Type B pancreatic cell (in vitro differentiated cells): Measurements from ENCODE around the gene ZMYND12. TPM values are rescaled to one million over a fixed set of nuclear protein-coding genes. Genes with fewer than 3 reads are reported as not detected.
A peak's percentile ranks its signal among the peaks of the same experiment; 100 is the strongest.
"Not testable (repeated sequence)": the region's sequence is repeated elsewhere in the genome, so short reads cannot be mapped to it uniquely, and the experiment has no call there.

Source experiments
- DNase-seq: peaks from one replicate; pipeline ENCODE4 v3.0.0; 2021; ENCODE audit warnings: mixed read lengths; ENCODE audit not compliant: unreplicated experiment; ENCODE audit errors: extremely low spot score
- H3K27ac Mint-ChIP-seq: 2 replicates; pipeline ENCODE4 v1.8.0; 2021; ENCODE audit warnings: mild to moderate bottlenecking, mixed read lengths
- H3K27me3 Mint-ChIP-seq: 2 replicates; pipeline ENCODE4 v1.8.0; 2021; ENCODE audit warnings: mixed read lengths
- H3K36me3 Mint-ChIP-seq: 2 replicates; pipeline ENCODE4 v1.8.0; 2021; ENCODE audit warnings: mixed read lengths
- H3K4me1 Mint-ChIP-seq: one replicate; pipeline ENCODE4 v1.8.0; 2021; ENCODE audit warnings: mixed read lengths; ENCODE audit not compliant: unreplicated experiment
- H3K4me3 Mint-ChIP-seq: 2 replicates; pipeline ENCODE4 v1.8.0; 2021; ENCODE audit warnings: mild to moderate bottlenecking, mixed read lengths
- H3K9me3 Mint-ChIP-seq: 2 replicates; pipeline ENCODE4 v1.8.0; 2021; ENCODE audit warnings: mixed read lengths
- CTCF ChIP-seq: fragments of 200-600 bp; sonication (generic); conservative IDR thresholded peaks from 2 replicates; pipeline ENCODE4 v1.5.0; 2021; ENCODE audit warnings: antibody characterized with exemption, mild to moderate bottlenecking
- total RNA-seq: library from RNA; stranded (reverse); gene quantifications from 2 replicates; pipeline ENCODE4 v1.2.1, GENCODE V29; 2021; ENCODE audit warnings: low replicate concordance

The ZMYND12 gene
- total RNA-seq, 1 donor from 2014 or later, result 1.5 TPM

GRCh38 chr1:42482635-42483153 lies 26.9 kb upstream of the ZMYND12 start:
- Mint-ChIP-seq H3K4me1 (no peaks in the 10 kb centered on the region), H3K27me3 (no peaks in the 10 kb centered on the region), H3K4me3 (no peak overlapping the region), H3K9me3 (no peaks in the 10 kb centered on the region), H3K36me3 (peaks cover 11% of the 10 kb centered on the region), H3K27ac (no peak overlapping the region)
- no peak for TF ChIP-seq CTCF
- no peak for DNase-seq

- Mint-ChIP-seq H3K27me3 (no peaks in the 10 kb centered on the region), H3K4me1 (no peaks in the 10 kb centered on the region), H3K9me3 (no peaks in the 10 kb centered on the region), H3K27ac (no peak overlapping the region), H3K4me3 (no peak overlapping the region), H3K36me3 (peaks cover 11% of the 10 kb centered on the region)
- no peak for TF ChIP-seq CTCF
- no peak for DNase-seq
These were observed 25.1 kb upstream of the ZMYND12 start for GRCh38 chr1:42480921-42481320.

- Mint-ChIP-seq H3K9me3 (no peaks in the 10 kb centered on the region), H3K27ac (no peak overlapping the region), H3K4me3 (no peak overlapping the region), H3K4me1 (no peaks in the 10 kb centered on the region), H3K27me3 (no peaks in the 10 kb centered on the region), H3K36me3 (peaks cover 11% of the 10 kb centered on the region)
- peak; percentile 50 for TF ChIP-seq CTCF
- no peak for DNase-seq
These were observed 23.8 kb upstream of the ZMYND12 start for GRCh38 chr1:42479621-42480020.

- peaks cover 9% of the 10 kb centered on the region for H3K36me3 Mint-ChIP-seq
- no peaks in the 10 kb centered on the region for H3K4me1 Mint-ChIP-seq
- H3K4me3 Mint-ChIP-seq, result no peak overlapping the region
- no peak overlapping the region for H3K27ac Mint-ChIP-seq
- no peak for TF ChIP-seq CTCF
- no peaks in the 10 kb centered on the region for H3K27me3 Mint-ChIP-seq
- H3K9me3 Mint-ChIP-seq, result no peaks in the 10 kb centered on the region
- no peak for DNase-seq
These were observed 22.0 kb upstream of the ZMYND12 start for GRCh38 chr1:42477775-42478174.

- not testable (repeated sequence) for H3K36me3 Mint-ChIP-seq, H3K27me3 Mint-ChIP-seq
These were observed 21.5 kb upstream of the ZMYND12 start for GRCh38 chr1:42477354-42477753.

GRCh38 chr1:42476605-42477004 lies 20.8 kb upstream of the ZMYND12 start:
- no peak for DNase-seq
- no peaks in the 10 kb centered on the region for H3K9me3 Mint-ChIP-seq
- H3K27ac Mint-ChIP-seq, result no peak overlapping the region
- peaks cover 9% of the 10 kb centered on the region for H3K36me3 Mint-ChIP-seq
- no peak for TF ChIP-seq CTCF
- H3K4me3 Mint-ChIP-seq, result no peak overlapping the region
- no peaks in the 10 kb centered on the region for H3K4me1 Mint-ChIP-seq
- H3K27me3 Mint-ChIP-seq, result no peaks in the 10 kb centered on the region

More at GRCh38 chr1:42477354-42477753, 21.5 kb upstream of the ZMYND12 start:
- DNase-seq, H3K9me3 Mint-ChIP-seq, H3K27ac Mint-ChIP-seq, H3K4me1 Mint-ChIP-seq, H3K4me3 Mint-ChIP-seq: not testable (repeated sequence)
